Sigmoid colon (tissue), 4 donors: ENCODE results near the gene APOH.

Experiments used
- CTCF ChIP-seq, 4 experiments: fragments of 450-650 bp in 3 of 4; fragments of 200-600 bp in 1 of 4; IDR thresholded peaks; one replicate each; pipeline ENCODE4 v1.5.1; 2016 to 2019; ENCODE audit warnings: antibody characterized with exemption in 4 of 4, mild to moderate bottlenecking in 3 of 4, moderate library complexity in 2 of 4
- EP300 ChIP-seq, 4 donors: sonication (generic); formaldehyde crosslinking; IDR thresholded peaks; one replicate each; pipeline ENCODE4 v1.6.1; 2017; ENCODE audit warnings: antibody characterized with exemption in 4 of 4
- POLR2A ChIP-seq, 2 donors: fragments of 450-650 bp; IDR thresholded peaks; one replicate each; pipeline ENCODE4 v1.6.1; 2016; ENCODE audit warnings: antibody characterized with exemption in 2 of 2, mild to moderate bottlenecking in 2 of 2, moderate library complexity in 2 of 2
- POLR2AphosphoS5 ChIP-seq, 4 donors: sonication (generic); formaldehyde crosslinking; IDR thresholded peaks; one replicate each; pipeline ENCODE4 v1.6.1; 2017; ENCODE audit warnings: antibody characterized with exemption in 4 of 4

GRCh38 chr17:66240013-66240412 is 10.8 kb upstream of the APOH start:
- no peak for TF ChIP-seq CTCF (IDR thresholded peaks at IDR 0.05)
- TF ChIP-seq EP300 (IDR thresholded peaks at IDR 0.05) = no peak
- no peak for TF ChIP-seq POLR2A (IDR thresholded peaks at IDR 0.05)
- TF ChIP-seq POLR2AphosphoS5 (IDR thresholded peaks at IDR 0.05) = no peak
